Activated T-helper 1 cell treated with anti-CD3 and anti-CD28 coated beads, Interleukin-12 subunit alpha, Interleukin-12 subunit beta, Interleukin-2, Interleukin-4 antibody, amounts not matched to agents 30 ng/mL and 10 ng/mL and 1 ng/mL, durations not matched to agents 14 hours and 24 hours and 36 hours (primary cell): Measurements from ENCODE around the gene MXD4. TPM values are rescaled to one million over a fixed set of nuclear protein-coding genes. Genes with fewer than 3 reads are reported as not detected.
A peak's percentile ranks its signal among the peaks of the same experiment; 100 is the strongest.

Source experiments
- DNase-seq: peaks from one replicate; pipeline ENCODE4 v3.0.0; 2021; ENCODE audit warnings: low spot score
- H3K27ac Mint-ChIP-seq: one replicate; pipeline ENCODE4 v1.8.0; 2021; ENCODE audit warnings: mild to moderate bottlenecking, mixed read lengths
- H3K27me3 Mint-ChIP-seq: one replicate; pipeline ENCODE4 v1.8.0; 2022; ENCODE audit warnings: mild to moderate bottlenecking, moderate library complexity, mixed read lengths; ENCODE audit not compliant: insufficient read depth
- H3K36me3 Mint-ChIP-seq: one replicate; pipeline ENCODE4 v1.8.0; 2021; ENCODE audit warnings: low read depth, mixed read lengths
- H3K4me1 Mint-ChIP-seq: one replicate; pipeline ENCODE4 v1.8.0; 2021; ENCODE audit warnings: low read depth, mixed read lengths
- H3K4me3 Mint-ChIP-seq: one replicate; pipeline ENCODE4 v1.8.0; 2021; ENCODE audit warnings: mild to moderate bottlenecking, moderate library complexity, mixed read lengths
- H3K9me3 Mint-ChIP-seq: one replicate; pipeline ENCODE4 v1.8.0; 2021; ENCODE audit warnings: mixed read lengths
- intact Hi-C: fragments of 100-400 bp; cut with micrococcal nuclease; formaldehyde crosslinking; loops from one replicate; pipeline ENCODE4 v1.15.1; 2024
- total RNA-seq: library from RNA; stranded (reverse); gene quantifications from 2 replicates; pipeline ENCODE4 v1.2.3, GENCODE V29; 2022

MXD4 gene
- total RNA-seq, 1 donor from 2014 or later, result 7.9 TPM

DNA sequence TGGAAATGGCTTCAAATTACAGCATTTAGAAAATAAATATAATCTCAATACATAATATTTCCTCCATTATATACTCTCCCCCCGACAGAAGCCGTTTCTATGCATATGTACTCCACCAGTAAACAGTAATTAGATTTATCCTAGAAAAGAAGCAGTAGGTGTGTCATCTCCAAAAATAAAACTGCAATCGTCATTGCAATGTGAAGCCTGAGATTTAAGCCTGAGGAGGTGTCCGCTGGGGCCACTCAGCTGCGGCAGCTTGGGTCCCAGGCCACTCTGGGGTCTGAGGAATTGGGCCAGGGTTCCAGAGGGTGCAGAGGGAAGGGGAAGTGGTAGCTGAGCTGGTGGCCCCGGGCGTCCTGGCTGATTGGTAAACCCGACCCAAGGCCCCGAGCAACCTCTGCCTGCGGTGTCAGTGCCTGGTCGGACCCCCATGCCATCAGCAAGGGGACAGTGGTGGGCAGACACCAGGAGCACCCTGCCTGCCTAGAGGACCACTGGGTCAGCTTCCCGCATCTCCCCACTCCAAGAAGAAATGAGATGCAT lies 7.8 kb upstream of the MXD4 start:
- intact Hi-C loops, result loop anchor here (10.0 kb wide), 1 partner anchor 665 kb away; no protein-coding TSS in a partner anchor
- Mint-ChIP-seq H3K4me3 (no peak overlapping the region), H3K27me3 (peaks cover 1% of the 10 kb centered on the region), H3K36me3 (no peaks in the 10 kb centered on the region), H3K9me3 (no peaks in the 10 kb centered on the region), H3K4me1 (no peaks in the 10 kb centered on the region), H3K27ac (no peak overlapping the region)
- DNase-seq, result no peak

- no peaks in the 10 kb centered on the region for H3K36me3 Mint-ChIP-seq
- H3K4me1 Mint-ChIP-seq, result no peaks in the 10 kb centered on the region
- H3K4me3 Mint-ChIP-seq, result no peak overlapping the region
Measured at GRCh38 chr4:2269206-2269531, 7.3 kb upstream of the MXD4 start.

GRCh38 chr4:2268357-2269205 lies 6.7 kb upstream of the MXD4 start:
- H3K36me3 Mint-ChIP-seq, result no peaks in the 10 kb centered on the region
- no peak for DNase-seq
- no peak overlapping the region for H3K27ac Mint-ChIP-seq
- H3K27me3 Mint-ChIP-seq, result no peaks in the 10 kb centered on the region
- intact Hi-C loops, result loop anchor here (10.0 kb wide), 1 partner anchor 666 kb away; no protein-coding TSS in a partner anchor
- H3K4me3 Mint-ChIP-seq, result no peak overlapping the region
- H3K9me3 Mint-ChIP-seq, result no peaks in the 10 kb centered on the region
- H3K4me1 Mint-ChIP-seq, result no peaks in the 10 kb centered on the region

More at GRCh38 chr4:2269206-2269531, 7.3 kb upstream of the MXD4 start:
- no peak overlapping the region for H3K27ac Mint-ChIP-seq
- DNase-seq, result no peak
- intact Hi-C loops, result loop anchor here (10.0 kb wide), 1 partner anchor 666 kb away; no protein-coding TSS in a partner anchor
- no peaks in the 10 kb centered on the region for H3K9me3 Mint-ChIP-seq
- H3K27me3 Mint-ChIP-seq, result peaks cover 1% of the 10 kb centered on the region

GRCh38 chr4:2267841-2268240 lies 5.9 kb upstream of the MXD4 start:
- Mint-ChIP-seq H3K36me3 (no peaks in the 10 kb centered on the region), H3K4me3 (no peak overlapping the region), H3K27ac (no peak overlapping the region), H3K27me3 (no peaks in the 10 kb centered on the region), H3K9me3 (no peaks in the 10 kb centered on the region), H3K4me1 (no peaks in the 10 kb centered on the region)
- intact Hi-C loops, result loop anchor here (10.0 kb wide), 1 partner anchor 667 kb away; no protein-coding TSS in a partner anchor
- DNase-seq, result no peak

DNA sequence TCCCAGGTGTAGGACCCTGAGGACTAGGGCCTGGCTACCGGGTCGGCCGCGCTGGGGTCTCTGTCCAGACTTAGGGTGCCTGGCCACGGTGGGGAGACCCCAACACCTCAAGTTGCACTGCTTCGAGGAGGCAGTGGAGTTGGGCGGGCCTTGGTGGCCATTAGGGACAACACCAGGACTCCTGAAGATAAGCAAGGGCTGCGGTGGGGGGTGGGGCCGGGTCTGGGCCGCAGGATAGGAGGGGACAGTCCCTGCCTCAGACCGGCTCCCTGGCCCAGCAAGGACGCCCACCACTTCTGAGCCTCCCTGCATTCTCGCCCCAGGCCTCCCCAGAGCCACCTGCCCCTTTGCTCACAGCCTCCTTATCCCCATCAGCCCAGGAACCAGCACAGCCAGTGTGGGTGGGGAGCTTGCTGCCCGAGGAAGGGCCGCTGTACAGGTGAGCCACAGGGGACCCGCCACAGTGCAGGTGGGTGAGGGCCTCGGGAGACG lies 5.5 kb upstream of the MXD4 start:
- H3K4me3 Mint-ChIP-seq, result no peak overlapping the region

GRCh38 chr4:2266821-2267220 lies 4.9 kb upstream of the MXD4 start:
- Mint-ChIP-seq H3K36me3 (no peaks in the 10 kb centered on the region), H3K9me3 (no peaks in the 10 kb centered on the region)
- intact Hi-C loops, result loop anchor here (10.0 kb wide), 1 partner anchor 668 kb away; no protein-coding TSS in a partner anchor

More for the DNA sequence above, 5.5 kb upstream of the MXD4 start:
- no peak for DNase-seq
- H3K9me3 Mint-ChIP-seq, result no peaks in the 10 kb centered on the region
- H3K27ac Mint-ChIP-seq, result no peak overlapping the region
- intact Hi-C loops, result loop anchor here (10.0 kb wide), 1 partner anchor 667 kb away; no protein-coding TSS in a partner anchor
- H3K27me3 Mint-ChIP-seq, result no peaks in the 10 kb centered on the region
- H3K4me1 Mint-ChIP-seq, result no peaks in the 10 kb centered on the region
- no peaks in the 10 kb centered on the region for H3K36me3 Mint-ChIP-seq

GRCh38 chr4:2266181-2266580 lies 4.3 kb upstream of the MXD4 start:
- Mint-ChIP-seq H3K9me3 (no peaks in the 10 kb centered on the region), H3K27me3 (no peaks in the 10 kb centered on the region), H3K4me1 (no peaks in the 10 kb centered on the region), H3K27ac (no peak overlapping the region), H3K36me3 (no peaks in the 10 kb centered on the region), H3K4me3 (no peak overlapping the region)
- intact Hi-C loops, result loop anchor here (10.0 kb wide), 1 partner anchor 669 kb away; no protein-coding TSS in a partner anchor
- no peak for DNase-seq

More at GRCh38 chr4:2266821-2267220, 4.9 kb upstream of the MXD4 start:
- no peaks in the 10 kb centered on the region for H3K27me3 Mint-ChIP-seq
- no peaks in the 10 kb centered on the region for H3K4me1 Mint-ChIP-seq
- H3K27ac Mint-ChIP-seq, result no peak overlapping the region
- no peak for DNase-seq
- H3K4me3 Mint-ChIP-seq, result no peak overlapping the region

- intact Hi-C loops, result loop anchor here (10.0 kb wide), 1 partner anchor 669 kb away; no protein-coding TSS in a partner anchor
- H3K27ac Mint-ChIP-seq, result no peak overlapping the region
- H3K4me1 Mint-ChIP-seq, result no peaks in the 10 kb centered on the region
- H3K4me3 Mint-ChIP-seq, result peak overlapping the region; percentile 33
- no peaks in the 10 kb centered on the region for H3K27me3 Mint-ChIP-seq
- H3K9me3 Mint-ChIP-seq, result no peaks in the 10 kb centered on the region
- no peaks in the 10 kb centered on the region for H3K36me3 Mint-ChIP-seq
- no peak for DNase-seq
Measured at GRCh38 chr4:2265113-2266110, 3.5 kb upstream of the MXD4 start.

- Mint-ChIP-seq H3K4me3 (no peak overlapping the region), H3K4me1 (no peaks in the 10 kb centered on the region), H3K27ac (no peak overlapping the region), H3K36me3 (no peaks in the 10 kb centered on the region), H3K9me3 (no peaks in the 10 kb centered on the region), H3K27me3 (no peaks in the 10 kb centered on the region)
- intact Hi-C loops, result loop anchor here (10.0 kb wide), 1 partner anchor 670 kb away; no protein-coding TSS in a partner anchor
- DNase-seq, result no peak
Measured at GRCh38 chr4:2264481-2265041, 2.7 kb upstream of the MXD4 start.

GRCh38 chr4:2263926-2264321 lies 2.0 kb upstream of the MXD4 start:
- Mint-ChIP-seq H3K9me3 (no peaks in the 10 kb centered on the region), H3K4me1 (no peaks in the 10 kb centered on the region)
- no peak for DNase-seq

DNA sequence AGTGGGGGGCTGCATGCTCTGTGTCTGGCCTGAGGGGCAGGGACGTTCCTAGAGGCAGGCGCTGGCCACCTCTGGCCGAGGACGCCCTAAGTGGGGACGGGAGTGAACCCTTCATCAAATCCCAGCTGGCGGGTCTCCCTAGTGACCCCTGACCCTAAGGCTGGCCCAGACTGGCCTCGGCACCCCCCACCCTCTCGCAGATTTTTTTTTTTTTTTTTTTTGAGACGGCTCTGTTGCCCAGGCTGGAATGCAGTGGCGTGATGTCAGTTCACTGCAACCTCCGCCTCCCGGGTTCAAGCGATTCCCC lies 988 bp upstream of the MXD4 start:
- intact Hi-C loops, result loop anchor here (1.0 to 10.0 kb wide), 14 partner anchors 20 to 700 kb away; partner anchors contain the start of genes CFAP99, FAM193A, GRK4 and HAUS3
- Mint-ChIP-seq H3K36me3 (no peaks in the 10 kb centered on the region), H3K27ac (no peak overlapping the region), H3K4me1 (no peaks in the 10 kb centered on the region), H3K4me3 (peak overlapping the region; percentile 72), H3K9me3 (no peaks in the 10 kb centered on the region), H3K27me3 (no peaks in the 10 kb centered on the region)
- DNase-seq, result no peak

More at GRCh38 chr4:2263926-2264321, 2.0 kb upstream of the MXD4 start:
- no peaks in the 10 kb centered on the region for H3K36me3 Mint-ChIP-seq
- no peaks in the 10 kb centered on the region for H3K27me3 Mint-ChIP-seq
- H3K4me3 Mint-ChIP-seq, result peak overlapping the region; percentile 72
- H3K27ac Mint-ChIP-seq, result no peak overlapping the region
- intact Hi-C loops, result loop anchor here (2.0 to 10.0 kb wide), 4 partner anchors 19 to 671 kb away; partner anchors contain the start of genes NSD2 and SLBP
